ENCODE data around the gene RIF1. TPM values are rescaled to one million over a fixed set of nuclear protein-coding genes. Genes with fewer than 3 reads are reported as not detected.

RIF1 gene
- total and polyA plus RNA-seq, 9 of the 15 experiments (the other 6 are each of a cell fraction or from before 2014, with no cell fraction given), result 11.0 to 109 (median 44.2) TPM

- Histone ChIP-seq H3K4me3 (no peak overlapping the region), H3K27me3 (ENCODE audit: control insufficient read depth in 2 of 2, insufficient read depth in 2 of 2, low read length in 2 of 2) (no peaks in the 10 kb centered on the region), H2AFZ (ENCODE audit: low read depth, low read length) (no peak overlapping the region), H4K20me1 (replicated peaks; ENCODE audit: control insufficient read depth, insufficient read depth, low read length) (no peaks in the 10 kb centered on the region), H3K9me1 (ENCODE audit: control insufficient read depth, insufficient read depth, low read length) (no peaks in the 10 kb centered on the region), H3K4me1 (replicated peaks in 1 of 2; ENCODE audit: control insufficient read depth in 2 of 2, insufficient read depth in 2 of 2, low read length in 2 of 2) (no peaks in the 10 kb centered on the region), H3K4me2 (ENCODE audit: insufficient read depth, low read length) (no peak overlapping the region), H3K9me3 (replicated peaks; ENCODE audit: control insufficient read depth, insufficient read depth, low read depth, low read length) (no peaks in the 10 kb centered on the region), H3K9ac (ENCODE audit: insufficient read depth in 1 of 2, low read depth in 2 of 2, low read length in 2 of 2) (no peak overlapping the region), H3K36me3 (ENCODE audit: control insufficient read depth, insufficient read depth, low read length) (peaks cover 99% of the 10 kb centered on the region), H3K27ac (ENCODE audit: extremely low read depth, low read depth, low read length) (no peak overlapping the region), H3K79me2 (ENCODE audit: control insufficient read depth, insufficient read depth, low read length) (peaks cover 8% of the 10 kb centered on the region; the same call in 1 of the 3 replicates)
- no TSS peak for BruUV-seq (replicated peaks)
- no peak for ATAC-seq
- DNase-seq (ENCODE audit: extremely low read depth in 1 of 4, low spot score in 3 of 4), result no peak
- POLR2A ChIA-PET, result no interaction called here
- CTCF ChIA-PET (ENCODE audit: low intra/inter-chr PET ratio), result no interaction called here
- no peak for TF ChIP-seq TBP (optimal IDR thresholded peaks at IDR 0.05; ENCODE audit: low read depth, low read length)
- TF ChIP-seq ZNF639 (CRISPR knock-in tag; conservative IDR thresholded peaks at IDR 0.05 in 1 of 2, IDR thresholded peaks at IDR 0.05 in 1 of 2), result no peak
- TF ChIP-seq CUX1 (CRISPR knock-in tag; IDR thresholded peaks at IDR 0.05), result no peak
- TF ChIP-seq SREBF1 (IDR thresholded peaks at IDR 0.05; ENCODE audit: borderline replicate concordance, low read depth, low read length), result no peak
- no peak for TF ChIP-seq EWSR1 (IDR thresholded peaks at IDR 0.05; ENCODE audit: borderline replicate concordance, low read depth, partially characterized antibody)
- TF ChIP-seq KDM4B (IDR thresholded peaks at IDR 0.05; ENCODE audit: borderline replicate concordance in 2 of 2, low read depth in 1 of 2), result no peak
- peak; percentile 24; the same call in 1 of the 2 replicates for TF ChIP-seq POLR2AphosphoS5 (IDR thresholded peaks at IDR 0.05; ENCODE audit: control insufficient read depth, insufficient read depth, low read depth, low read length)
- in situ Hi-C loops (cut with MboI), result no loop called here
- 95% methylated on average over 3 of the region's 3 CpGs for WGBS (ENCODE audit: insufficient coverage, low coverage, missing lambda C conversion rate)
- intact Hi-C loops (cut with micrococcal nuclease), result no loop called here
- FAIRE-seq, result no peak
Measured at GRCh38 chr2:151465771-151466170, 56.1 kb downstream of the RIF1 start.

Measured in K562 (cell line).